ENCODE data around the gene CCHCR1.
A peak's percentile ranks its signal among the peaks of the same experiment; 100 is the strongest.
"Not testable (repeated sequence)": the region's sequence is repeated elsewhere in the genome, so short reads cannot be mapped to it uniquely, and the experiment has no call there.

Gene CCHCR1

DNA sequence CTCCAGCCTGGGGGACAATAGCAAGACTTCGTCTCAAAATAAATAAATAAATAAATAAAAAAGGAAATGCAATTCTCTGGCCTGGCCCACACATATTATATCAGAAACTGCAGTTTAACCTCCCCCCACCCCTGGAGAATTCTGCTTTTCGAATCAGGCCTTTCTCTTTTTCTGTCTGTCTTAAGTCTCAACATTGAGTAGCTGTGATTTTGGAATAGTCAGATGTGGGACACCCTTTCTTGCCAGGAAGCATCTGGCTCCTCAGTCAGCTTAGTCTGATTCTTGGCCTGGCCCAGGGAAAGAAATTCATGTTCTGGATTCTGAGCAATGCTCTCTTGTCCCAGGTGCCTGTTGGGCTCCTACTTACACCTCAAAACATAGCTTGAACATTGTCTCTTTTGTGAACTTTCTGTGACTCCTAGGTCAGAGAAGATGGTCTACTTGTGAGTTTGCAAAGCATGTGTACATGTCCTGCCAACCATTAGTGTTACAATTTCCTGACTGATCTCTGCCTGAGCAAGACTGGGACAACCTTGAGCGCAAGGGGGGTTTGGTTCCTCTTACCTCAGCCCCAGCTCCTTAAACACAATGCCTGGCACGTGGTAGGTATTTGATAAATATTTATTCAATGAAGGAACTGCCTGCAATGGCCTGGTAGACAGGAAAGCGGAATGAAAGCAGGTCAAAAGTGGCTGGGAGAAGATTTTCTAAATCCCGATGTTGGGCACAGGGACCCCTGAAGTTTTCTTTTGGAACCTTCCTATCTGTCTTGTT, 36.6 kb upstream of the CCHCR1 start:
- Histone ChIP-seq H3K4me3 (ENCODE audit: severe bottlenecking) (no peak overlapping the region), H3K4me1 (ENCODE audit: insufficient read depth, poor library complexity, severe bottlenecking) (no peaks in the 10 kb centered on the region), H3K27me3 (ENCODE audit: insufficient read depth, poor library complexity, severe bottlenecking) (no peaks in the 10 kb centered on the region), H3K27ac (ENCODE audit: poor library complexity, severe bottlenecking) (no peak overlapping the region), H3K9me3 (ENCODE audit: severe bottlenecking) (no peaks in the 10 kb centered on the region), H3K36me3 (ENCODE audit: low read depth) (no peaks in the 10 kb centered on the region)
- no peak for DNase-seq (ENCODE audit: low spot score)
- ATAC-seq (ENCODE audit: low read depth), result no peak
- TF ChIP-seq, protein P1, sequence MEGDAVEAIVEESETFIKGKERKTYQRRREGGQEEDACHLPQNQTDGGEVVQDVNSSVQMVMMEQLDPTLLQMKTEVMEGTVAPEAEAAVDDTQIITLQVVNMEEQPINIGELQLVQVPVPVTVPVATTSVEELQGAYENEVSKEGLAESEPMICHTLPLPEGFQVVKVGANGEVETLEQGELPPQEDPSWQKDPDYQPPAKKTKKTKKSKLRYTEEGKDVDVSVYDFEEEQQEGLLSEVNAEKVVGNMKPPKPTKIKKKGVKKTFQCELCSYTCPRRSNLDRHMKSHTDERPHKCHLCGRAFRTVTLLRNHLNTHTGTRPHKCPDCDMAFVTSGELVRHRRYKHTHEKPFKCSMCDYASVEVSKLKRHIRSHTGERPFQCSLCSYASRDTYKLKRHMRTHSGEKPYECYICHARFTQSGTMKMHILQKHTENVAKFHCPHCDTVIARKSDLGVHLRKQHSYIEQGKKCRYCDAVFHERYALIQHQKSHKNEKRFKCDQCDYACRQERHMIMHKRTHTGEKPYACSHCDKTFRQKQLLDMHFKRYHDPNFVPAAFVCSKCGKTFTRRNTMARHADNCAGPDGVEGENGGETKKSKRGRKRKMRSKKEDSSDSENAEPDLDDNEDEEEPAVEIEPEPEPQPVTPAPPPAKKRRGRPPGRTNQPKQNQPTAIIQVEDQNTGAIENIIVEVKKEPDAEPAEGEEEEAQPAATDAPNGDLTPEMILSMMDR (IDR thresholded peaks at IDR 0.05; ENCODE audit: poor library complexity, severe bottlenecking), result no peak

- H3K9me3 ChIP-seq (ENCODE audit: severe bottlenecking), result no peaks in the 10 kb centered on the region
- H3K4me3 ChIP-seq (ENCODE audit: severe bottlenecking), result no peak overlapping the region
- TF ChIP-seq, protein P1 (IDR thresholded peaks at IDR 0.05; ENCODE audit: poor library complexity, severe bottlenecking), result no peak
- H3K27me3 ChIP-seq (ENCODE audit: insufficient read depth, poor library complexity, severe bottlenecking), result no peaks in the 10 kb centered on the region
- H3K4me1 ChIP-seq (ENCODE audit: insufficient read depth, poor library complexity, severe bottlenecking), result no peaks in the 10 kb centered on the region
- ATAC-seq (ENCODE audit: low read depth) (no peak), DNase-seq (ENCODE audit: low spot score) (no peak)
- no peak overlapping the region for H3K27ac ChIP-seq (ENCODE audit: poor library complexity, severe bottlenecking)
- H3K36me3 ChIP-seq (ENCODE audit: low read depth), result no peaks in the 10 kb centered on the region
Measured at GRCh38 chr6:31193206-31193605, 35.6 kb upstream of the CCHCR1 start.

DNA sequence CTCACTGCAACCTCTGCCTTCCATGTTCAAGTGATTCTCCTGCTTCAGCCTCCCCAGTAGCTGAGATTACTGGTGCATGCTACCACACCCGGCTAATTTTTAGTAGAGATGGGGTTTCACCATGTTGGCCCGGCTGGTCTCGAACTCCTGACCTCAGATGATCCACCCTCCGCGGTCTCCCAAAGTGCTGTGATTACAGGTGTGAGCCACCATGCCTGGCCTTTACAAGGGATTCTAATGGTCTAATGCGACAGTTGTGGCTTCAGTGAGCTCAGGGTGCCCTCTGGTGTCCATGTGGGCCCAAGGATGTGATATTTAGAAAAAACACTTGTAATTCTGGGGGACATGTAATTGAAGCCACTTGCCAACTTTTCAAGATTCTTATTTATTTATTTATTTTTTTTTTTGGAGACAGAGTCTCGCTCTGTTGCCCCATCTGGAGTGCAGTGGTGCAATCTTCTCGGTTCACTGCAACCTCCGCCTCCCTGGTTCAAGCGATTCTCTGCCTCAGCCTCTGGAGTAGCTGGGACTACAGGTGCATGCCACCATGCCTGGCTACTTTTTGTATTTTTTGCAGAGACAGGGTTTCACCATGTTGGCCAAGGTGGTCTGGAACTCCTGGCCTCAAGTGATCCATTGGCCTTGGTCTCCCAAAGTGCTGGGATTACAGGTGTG, 35.0 kb upstream of the CCHCR1 start:
- H3K4me1 ChIP-seq (ENCODE audit: insufficient read depth, poor library complexity, severe bottlenecking); H3K4me3 ChIP-seq (ENCODE audit: severe bottlenecking); H3K27me3 ChIP-seq (ENCODE audit: insufficient read depth, poor library complexity, severe bottlenecking); H3K27ac ChIP-seq (ENCODE audit: poor library complexity, severe bottlenecking); H3K9me3 ChIP-seq (ENCODE audit: severe bottlenecking); DNase-seq (ENCODE audit: low spot score); H3K36me3 ChIP-seq (ENCODE audit: low read depth): not testable (repeated sequence)
- peak; percentile 59 for ATAC-seq (ENCODE audit: low read depth)
- TF ChIP-seq, protein P1 (IDR thresholded peaks at IDR 0.05; ENCODE audit: poor library complexity, severe bottlenecking), result peak; percentile 77

GRCh38 chr6:31190488-31190887, 32.9 kb upstream of the CCHCR1 start:
- H3K9me3 ChIP-seq (ENCODE audit: severe bottlenecking), result no peaks in the 10 kb centered on the region
- H3K36me3 ChIP-seq (ENCODE audit: low read depth), result no peaks in the 10 kb centered on the region
- no peak for ATAC-seq (ENCODE audit: low read depth)
- no peaks in the 10 kb centered on the region for H3K27me3 ChIP-seq (ENCODE audit: insufficient read depth, poor library complexity, severe bottlenecking)
- no peak overlapping the region for H3K27ac ChIP-seq (ENCODE audit: poor library complexity, severe bottlenecking)
- no peak for DNase-seq (ENCODE audit: low spot score)
- peaks cover 4% of the 10 kb centered on the region for H3K4me1 ChIP-seq (ENCODE audit: insufficient read depth, poor library complexity, severe bottlenecking)
- no peak overlapping the region for H3K4me3 ChIP-seq (ENCODE audit: severe bottlenecking)
- TF ChIP-seq, protein P1 (IDR thresholded peaks at IDR 0.05; ENCODE audit: poor library complexity, severe bottlenecking), result no peak

DNA sequence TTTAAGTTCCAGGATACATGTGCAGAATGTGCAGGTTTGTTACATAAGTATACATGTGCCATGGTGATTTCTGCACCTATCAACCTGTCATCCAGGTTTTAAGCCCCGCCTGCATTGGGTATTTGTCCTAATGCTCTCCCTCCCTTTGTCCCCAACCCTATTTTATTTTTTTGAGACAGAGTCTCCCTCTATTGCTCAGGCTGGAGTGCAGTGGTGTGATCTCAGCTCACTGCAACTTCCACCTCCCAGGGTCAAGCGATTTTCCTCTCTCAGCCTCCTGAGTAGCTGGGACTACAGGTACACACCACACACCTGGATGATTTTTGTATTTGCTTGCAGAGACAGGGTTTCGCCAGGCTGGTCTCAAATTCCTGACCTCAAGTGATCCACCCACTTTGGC, 31.6 kb upstream of the CCHCR1 start:
- H3K4me3 ChIP-seq (ENCODE audit: severe bottlenecking); H3K27ac ChIP-seq (ENCODE audit: poor library complexity, severe bottlenecking); H3K27me3 ChIP-seq (ENCODE audit: insufficient read depth, poor library complexity, severe bottlenecking); H3K36me3 ChIP-seq (ENCODE audit: low read depth); ATAC-seq (ENCODE audit: low read depth); H3K9me3 ChIP-seq (ENCODE audit: severe bottlenecking); H3K4me1 ChIP-seq (ENCODE audit: insufficient read depth, poor library complexity, severe bottlenecking); DNase-seq (ENCODE audit: low spot score): not testable (repeated sequence)

Measured in RWPE2 (cell line).